ENCODE measurements around the gene LCE1D. TPM values are rescaled to one million over a fixed set of nuclear protein-coding genes. Genes with fewer than 3 reads are reported as not detected.

LCE1D gene
- total and polyA plus RNA-seq, 5 experiments from 2014 or later, result not detected

- peaks cover 18 to 70% (median 40%) of the 10 kb centered on the region in 5 donors for H3K27me3 Mint-ChIP-seq
- no peak within 1 kb of the TSS for H3K4me3 Mint-ChIP-seq
- peaks cover 0 to 2% (median 0%) of the 10 kb centered on the region in 9 donors for H3K9me3 Mint-ChIP-seq
- no peaks in the 10 kb centered on the region for H3K4me1 Mint-ChIP-seq
- ATAC-seq, result no peak
- H3K36me3 Mint-ChIP-seq, result no peaks in the 10 kb centered on the region
- POLR2A ChIA-PET, result no interaction called here
- H3K27ac Mint-ChIP-seq, result peak within 1 kb of the TSS in 1 of 10 donors; percentile 63
- no peak for DNase-seq
Observed at GRCh38 chr1:152827173-152827572, 30.7 kb downstream of the LCE1D start, which contains the start of gene LCE1A. TSS of gene LCE1A (plus strand) at chr1:152827473. CDS start at chr1:152827473, 0 bp downstream.

- no peak overlapping the region for H3K27ac Mint-ChIP-seq
- H3K4me3 Mint-ChIP-seq, result no peak overlapping the region
- POLR2A ChIA-PET, result no interaction called here
- ATAC-seq (no peak), DNase-seq (no peak)
- peaks cover 1 to 37% (median 17%) of the 10 kb centered on the region in 5 donors for H3K27me3 Mint-ChIP-seq
- H3K36me3 Mint-ChIP-seq, result no peaks in the 10 kb centered on the region
- no peaks in the 10 kb centered on the region for H3K4me1 Mint-ChIP-seq
- peaks cover 0 to 11% (median 0%) of the 10 kb centered on the region in 9 donors for H3K9me3 Mint-ChIP-seq
Observed at GRCh38 chr1:152836870-152837269, 40.3 kb downstream of the LCE1D start.

GRCh38 chr1:152842556-152842955 is 46.0 kb downstream of the LCE1D start, which contains the start of gene LCE6A:
TSS of gene LCE6A (plus strand) at chr1:152842856. CDS start at chr1:152843521, 665 bp downstream.
- H3K27ac Mint-ChIP-seq, result peak within 1 kb of the TSS in 1 of 10 donors; percentile 24
- no peak within 1 kb of the TSS for H3K4me3 Mint-ChIP-seq
- peaks cover 8 to 54% (median 15%) of the 10 kb centered on the region in 5 donors for H3K27me3 Mint-ChIP-seq
- ATAC-seq, result no peak
- POLR2A ChIA-PET, result no interaction called here
- no peaks in the 10 kb centered on the region for H3K4me1 Mint-ChIP-seq
- no peak for DNase-seq
- H3K36me3 Mint-ChIP-seq, result no peaks in the 10 kb centered on the region
- no peaks in the 10 kb centered on the region for H3K9me3 Mint-ChIP-seq

Other genes with a start within 250 kb of the LCE1D start
- gene LCE3E, start 229.9 kb upstream of the LCE1D start, total RNA-seq, result not detected
- gene LCE3E, start 229.9 kb upstream of the LCE1D start, polyA plus RNA-seq, result not detected
- not detected for gene LCE3D, start 216.2 kb upstream of the LCE1D start, total RNA-seq
- gene LCE3D, start 216.2 kb upstream of the LCE1D start, polyA plus RNA-seq, result not detected
- gene LCE3C, start 196.5 kb upstream of the LCE1D start, total RNA-seq, result not detected
- gene LCE3C, start 196.5 kb upstream of the LCE1D start, polyA plus RNA-seq, result not detected
- not detected for gene LCE3B, start 182.9 kb upstream of the LCE1D start, total RNA-seq
- not detected for gene LCE3B, start 182.9 kb upstream of the LCE1D start, polyA plus RNA-seq
- not detected for gene LCE3A, start 173.6 kb upstream of the LCE1D start, total RNA-seq
- gene LCE3A, start 173.6 kb upstream of the LCE1D start, polyA plus RNA-seq, result not detected
- not detected for gene LCE2D, start 133.3 kb upstream of the LCE1D start, total RNA-seq
- gene LCE2D, start 133.3 kb upstream of the LCE1D start, polyA plus RNA-seq, result not detected
- not detected for gene LCE2C, start 121.4 kb upstream of the LCE1D start, total RNA-seq
- gene LCE2C, start 121.4 kb upstream of the LCE1D start, polyA plus RNA-seq, result not detected
- not detected for gene LCE2B, start 110.6 kb upstream of the LCE1D start, total RNA-seq
- not detected for gene LCE2B, start 110.6 kb upstream of the LCE1D start, polyA plus RNA-seq
- not detected for gene LCE2A, start 98.4 kb upstream of the LCE1D start, total RNA-seq
- gene LCE2A, start 98.4 kb upstream of the LCE1D start, polyA plus RNA-seq, result not detected
- not detected for gene LCE4A, start 88.6 kb upstream of the LCE1D start, total RNA-seq
- not detected for gene LCE4A, start 88.6 kb upstream of the LCE1D start, polyA plus RNA-seq
- not detected for gene KPRP, start 38.7 kb upstream of the LCE1D start, total RNA-seq
- gene KPRP, start 38.7 kb upstream of the LCE1D start, polyA plus RNA-seq, result not detected
- not detected for gene LCE1F, start 21.6 kb upstream of the LCE1D start, total RNA-seq
- gene LCE1F, start 21.6 kb upstream of the LCE1D start, polyA plus RNA-seq, result not detected
- gene LCE1E, start 10.5 kb upstream of the LCE1D start, total RNA-seq, result not detected
- not detected for gene LCE1E, start 10.5 kb upstream of the LCE1D start, polyA plus RNA-seq
- not detected for gene LCE1C, start 9.9 kb downstream of the LCE1D start, total RNA-seq
- gene LCE1C, start 9.9 kb downstream of the LCE1D start, polyA plus RNA-seq, result not detected
- gene LCE1B, start 15.2 kb downstream of the LCE1D start, total RNA-seq, result not detected
- not detected for gene LCE1B, start 15.2 kb downstream of the LCE1D start, polyA plus RNA-seq
- gene LCE1A, start 30.8 kb downstream of the LCE1D start, total RNA-seq, result not detected
- gene LCE1A, start 30.8 kb downstream of the LCE1D start, polyA plus RNA-seq, result not detected
- gene LCE6A, start 46.1 kb downstream of the LCE1D start, total RNA-seq, result not detected
- not detected for gene LCE6A, start 46.1 kb downstream of the LCE1D start, polyA plus RNA-seq
- not detected for gene LCE7A, start 63.3 kb downstream of the LCE1D start, total RNA-seq
- gene LCE7A, start 63.3 kb downstream of the LCE1D start, polyA plus RNA-seq, result not detected
- gene SMCP, start 81.6 kb downstream of the LCE1D start, total RNA-seq, result not detected
- not detected for gene SMCP, start 81.6 kb downstream of the LCE1D start, polyA plus RNA-seq
- not detected for gene IVL, start 111.8 kb downstream of the LCE1D start, total RNA-seq
- not detected for gene IVL, start 111.8 kb downstream of the LCE1D start, polyA plus RNA-seq
- gene SPRR5, start 150.5 kb downstream of the LCE1D start, total RNA-seq, result not detected
- not detected for gene SPRR5, start 150.5 kb downstream of the LCE1D start, polyA plus RNA-seq
- not detected for gene SPRR4, start 173.9 kb downstream of the LCE1D start, total RNA-seq
- not detected for gene SPRR4, start 173.9 kb downstream of the LCE1D start, polyA plus RNA-seq
- not detected for gene SPRR1A, start 187.4 kb downstream of the LCE1D start, total RNA-seq
- gene SPRR1A, start 187.4 kb downstream of the LCE1D start, polyA plus RNA-seq, result not detected
- gene SPRR3, start 205.0 kb downstream of the LCE1D start, total RNA-seq, result not detected
- gene SPRR3, start 205.0 kb downstream of the LCE1D start, polyA plus RNA-seq, result not detected
- gene SPRR1B, start 234.5 kb downstream of the LCE1D start, total RNA-seq, result not detected
- not detected for gene SPRR1B, start 234.5 kb downstream of the LCE1D start, polyA plus RNA-seq
- gene SPRR2D, start 244.4 kb downstream of the LCE1D start, total RNA-seq, result not detected
- not detected for gene SPRR2D, start 244.4 kb downstream of the LCE1D start, polyA plus RNA-seq